Epithelial cell of proximal tubule (primary cell): ENCODE measurements around the gene ANKRD23. TPM values are rescaled to one million over a fixed set of nuclear protein-coding genes. Genes with fewer than 3 reads are reported as not detected.

ENCODE experiments used
- DNase-seq: peaks from one replicate; pipeline ENCODE4 v3.0.0-alpha.2; 2011; ENCODE audit warnings: low read depth
- H3K4me3 ChIP-seq: 2 replicates; pipeline ENCODE4 v1.5.1; 2011; ENCODE audit warnings: low read depth, mild to moderate bottlenecking, low read length
- total RNA-seq: library from RNA; depleted of rRNA; stranded (reverse); fragments of >200 nt; gene quantifications from 2 replicates; pipeline ENCODE4 v1.2.3, GENCODE V29; 2015
- TF ChIP-seq, protein P1 (sequence below): conservative IDR thresholded peaks from 2 replicates; pipeline ENCODE4 v1.5.1; 2012; ENCODE audit warnings: low read depth, mild to moderate bottlenecking, low read length

Gene ANKRD23
- total RNA-seq, 1 donor from 2014 or later, result 1.1 TPM

DNA sequence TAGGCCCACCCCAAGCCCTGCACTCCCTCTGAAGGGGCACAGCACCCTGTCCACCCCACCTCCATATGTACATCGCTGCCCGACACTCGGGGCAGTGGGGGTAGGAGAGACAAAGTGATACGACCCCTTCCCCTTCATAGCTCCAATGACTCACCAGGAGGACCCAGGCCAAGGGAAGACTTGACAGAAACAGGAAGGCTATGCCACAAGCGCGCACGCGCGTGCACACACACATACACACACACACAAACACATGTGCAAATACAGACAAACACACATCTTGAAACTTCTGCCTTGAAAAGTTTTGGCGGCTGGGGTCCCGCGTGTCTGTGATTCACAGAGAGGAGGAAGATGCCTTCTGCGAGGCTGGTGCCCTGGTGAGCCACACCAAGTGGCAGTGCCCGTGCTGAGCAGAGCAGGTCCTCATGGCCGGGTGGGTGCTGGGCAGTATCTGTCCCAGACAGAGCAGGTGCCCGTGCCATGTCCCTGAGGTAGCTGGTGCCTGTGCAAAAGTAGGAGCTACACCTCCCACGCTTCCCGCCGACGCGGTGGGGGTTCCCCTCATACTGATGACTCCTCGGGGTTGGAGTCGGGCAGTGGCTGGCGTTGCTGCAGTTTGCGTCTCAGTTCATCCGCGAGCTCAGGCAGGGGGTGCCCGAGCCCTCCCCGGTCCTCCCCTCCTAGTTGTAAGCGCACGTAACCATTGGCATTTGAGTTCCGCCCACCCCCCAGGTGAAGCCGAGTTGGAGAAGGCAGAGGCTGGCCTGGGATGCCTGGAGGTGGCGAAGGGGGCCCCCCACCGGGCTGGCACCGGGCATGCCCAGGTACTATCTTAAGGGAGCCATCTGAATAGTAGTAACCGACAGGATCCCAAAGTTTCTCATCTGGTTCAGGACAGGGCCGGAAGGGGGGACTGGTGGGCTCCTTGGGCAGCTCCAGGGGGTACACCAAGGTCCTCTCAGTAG, 16.5 kb upstream of the ANKRD23 start:
- TF ChIP-seq, protein P1, sequence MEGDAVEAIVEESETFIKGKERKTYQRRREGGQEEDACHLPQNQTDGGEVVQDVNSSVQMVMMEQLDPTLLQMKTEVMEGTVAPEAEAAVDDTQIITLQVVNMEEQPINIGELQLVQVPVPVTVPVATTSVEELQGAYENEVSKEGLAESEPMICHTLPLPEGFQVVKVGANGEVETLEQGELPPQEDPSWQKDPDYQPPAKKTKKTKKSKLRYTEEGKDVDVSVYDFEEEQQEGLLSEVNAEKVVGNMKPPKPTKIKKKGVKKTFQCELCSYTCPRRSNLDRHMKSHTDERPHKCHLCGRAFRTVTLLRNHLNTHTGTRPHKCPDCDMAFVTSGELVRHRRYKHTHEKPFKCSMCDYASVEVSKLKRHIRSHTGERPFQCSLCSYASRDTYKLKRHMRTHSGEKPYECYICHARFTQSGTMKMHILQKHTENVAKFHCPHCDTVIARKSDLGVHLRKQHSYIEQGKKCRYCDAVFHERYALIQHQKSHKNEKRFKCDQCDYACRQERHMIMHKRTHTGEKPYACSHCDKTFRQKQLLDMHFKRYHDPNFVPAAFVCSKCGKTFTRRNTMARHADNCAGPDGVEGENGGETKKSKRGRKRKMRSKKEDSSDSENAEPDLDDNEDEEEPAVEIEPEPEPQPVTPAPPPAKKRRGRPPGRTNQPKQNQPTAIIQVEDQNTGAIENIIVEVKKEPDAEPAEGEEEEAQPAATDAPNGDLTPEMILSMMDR, result no peak
- DNase-seq, result no peak
- no peak overlapping the region for H3K4me3 ChIP-seq

DNA sequence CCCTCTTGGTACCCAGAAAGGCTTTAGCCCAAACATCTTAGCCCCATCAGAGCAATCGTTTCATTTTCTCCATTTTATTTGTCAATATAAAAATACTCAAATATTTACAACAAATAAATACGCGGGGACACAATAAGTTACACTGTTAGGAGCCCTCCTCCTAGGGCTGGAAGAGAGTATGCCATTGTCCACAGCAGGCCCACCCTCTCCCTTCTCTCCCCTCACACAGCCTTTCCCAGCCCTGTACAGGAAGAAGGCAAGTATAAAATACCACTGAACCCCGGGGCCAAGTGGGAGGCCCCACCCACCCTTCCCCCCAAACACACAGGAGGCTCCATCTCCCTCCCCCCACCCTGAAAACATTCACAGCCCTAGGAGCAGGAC, 15.9 kb upstream of the ANKRD23 start:
- no peak for DNase-seq
- H3K4me3 ChIP-seq, result no peak overlapping the region
- TF ChIP-seq, protein P1, result no peak

DNA sequence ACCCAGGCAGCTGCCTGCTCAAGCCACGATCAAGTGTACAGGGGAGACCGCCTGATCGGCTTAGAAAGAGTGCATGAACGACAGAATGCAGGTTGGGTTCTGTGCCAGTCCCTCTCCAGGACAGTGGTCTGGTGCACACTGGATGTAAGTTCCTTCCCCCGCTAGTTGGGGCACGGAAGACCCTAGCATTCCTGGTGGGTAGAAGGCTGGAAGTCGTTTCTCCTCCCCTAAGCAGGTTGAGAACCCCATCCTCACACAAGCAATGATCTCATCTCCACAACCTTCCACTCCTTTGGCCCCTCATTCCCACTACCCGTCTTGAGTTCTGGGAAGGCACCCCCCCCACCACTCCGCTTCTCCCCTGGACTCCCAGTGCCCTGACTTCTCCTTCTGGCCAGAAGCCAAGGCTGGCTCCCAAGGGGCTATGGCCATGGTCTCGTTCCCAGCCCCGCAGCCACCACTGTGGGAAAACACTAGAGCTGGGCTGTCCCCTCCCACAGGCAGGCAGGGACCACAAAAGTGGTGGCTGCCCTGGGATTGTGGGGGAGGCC, 15.4 kb upstream of the ANKRD23 start:
- no peak for DNase-seq
- TF ChIP-seq, protein P1, result no peak
- H3K4me3 ChIP-seq, result no peak overlapping the region

DNA sequence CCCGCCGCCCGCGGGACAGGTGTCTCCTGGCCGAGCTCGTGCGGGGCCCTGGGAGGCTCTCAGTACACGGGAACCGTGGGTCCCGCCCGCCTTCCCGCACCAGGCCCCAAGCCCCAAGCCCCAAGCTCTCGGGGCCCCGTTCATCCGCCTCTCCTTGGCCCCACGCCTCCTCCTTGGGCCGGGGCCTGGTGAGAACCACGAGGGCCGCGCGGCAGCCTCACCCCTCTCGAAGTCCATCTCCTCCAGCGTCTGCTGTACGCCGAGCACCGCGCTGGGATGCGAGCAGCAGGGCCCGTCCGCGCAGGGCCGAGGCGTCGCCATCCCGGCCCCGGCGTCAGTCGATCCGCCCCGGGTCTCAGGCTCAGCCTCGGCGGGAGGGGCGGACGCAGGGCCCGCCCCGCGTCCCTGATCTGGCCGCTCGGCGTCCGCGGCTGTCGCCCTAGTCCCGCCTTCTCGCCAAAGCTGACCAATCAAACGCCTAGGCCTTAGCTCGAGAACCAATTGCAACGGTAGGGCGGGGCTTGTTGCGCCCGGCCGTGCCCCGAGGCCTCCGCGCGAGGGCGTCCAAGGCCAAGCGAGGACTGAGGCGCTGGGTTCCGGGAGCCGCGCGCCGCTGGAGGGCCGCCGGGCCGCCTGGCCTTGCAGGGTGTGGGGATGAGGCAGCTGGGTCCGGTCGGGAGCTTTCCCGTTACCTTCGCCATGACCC, 14.0 kb upstream of the ANKRD23 start, which contains the start of gene ANKRD39:
TSS of gene ANKRD39 (minus strand) at position 350 of the 706 bp plus-strand sequence. CDS start at position 321, 29 bp downstream.
- TF ChIP-seq, protein P1, result peak; percentile 70
- peak within 1 kb of the TSS; percentile 91 for H3K4me3 ChIP-seq
- DNase-seq, result peak; percentile 68

DNA sequence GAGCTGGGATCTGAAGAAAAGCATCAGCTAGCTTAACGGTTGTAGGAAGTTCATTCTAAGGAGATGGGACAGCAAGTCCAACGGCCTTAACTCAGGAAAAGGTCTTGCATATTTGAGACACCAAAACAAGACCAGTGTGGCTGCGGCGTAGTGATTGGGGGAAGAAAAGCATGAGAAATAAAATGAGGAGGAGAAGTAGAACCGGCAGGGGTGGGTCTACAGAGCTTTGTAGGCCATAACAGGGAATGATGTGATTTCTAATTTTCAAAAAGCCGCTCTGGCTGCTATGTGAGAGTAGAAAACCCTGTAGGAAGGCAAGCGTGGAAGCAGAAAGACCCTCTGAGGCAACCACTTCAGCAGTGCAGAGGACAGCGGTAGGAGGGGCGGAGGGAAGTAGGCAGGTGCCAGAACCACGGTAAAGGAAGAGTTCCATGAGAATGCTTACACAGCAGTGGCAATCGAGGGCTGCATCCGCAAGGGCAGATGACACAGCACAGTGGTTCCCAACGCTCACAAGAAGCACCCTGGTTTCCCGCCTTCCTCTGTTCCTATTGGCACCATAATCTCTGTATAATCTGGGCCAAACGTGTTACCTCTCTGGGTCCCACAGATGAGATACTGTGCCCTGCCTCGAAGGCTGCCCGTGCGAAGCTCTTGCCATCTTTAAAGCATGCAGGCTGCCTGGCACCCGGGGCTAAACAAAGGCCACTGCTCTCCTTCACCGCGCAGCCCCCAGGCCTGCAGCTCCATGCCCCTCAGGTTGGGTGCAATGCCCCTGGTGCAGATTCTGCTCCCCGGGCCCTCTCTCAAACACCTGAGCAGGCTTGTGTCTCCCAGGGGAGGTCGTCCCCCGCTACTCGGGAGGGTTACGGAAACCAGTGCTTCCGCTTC, 13.2 kb upstream of the ANKRD23 start:
- no peak for DNase-seq
- peak overlapping the region; percentile 91 for H3K4me3 ChIP-seq
- TF ChIP-seq, protein P1, result no peak

DNA sequence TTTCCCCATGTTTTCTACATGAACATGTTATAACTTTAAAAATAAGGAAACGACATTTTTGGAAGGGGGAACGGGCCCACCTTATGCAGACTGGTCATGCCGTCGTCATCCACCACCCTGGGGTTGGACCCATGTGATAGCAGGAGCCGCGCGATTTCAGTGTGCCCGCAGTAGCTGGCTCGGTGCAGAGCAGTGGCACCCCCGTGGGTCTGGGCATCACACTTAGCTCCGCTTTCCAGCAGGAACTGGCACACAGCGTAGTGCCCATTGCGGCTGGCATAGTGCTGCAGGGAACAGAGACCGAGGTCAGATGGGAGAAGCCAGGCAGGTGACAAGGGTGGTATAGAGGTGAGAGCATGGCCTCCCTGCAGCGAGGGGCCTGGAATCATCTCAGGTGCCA, 9.5 kb upstream of the ANKRD23 start:
- TF ChIP-seq, protein P1, result no peak

More for the DNA sequence above, 9.5 kb upstream of the ANKRD23 start:
- no peak for DNase-seq
- H3K4me3 ChIP-seq, result no peak overlapping the region
